GM12878 (cell line): ENCODE measurements around the gene PRKCZ. TPM values are rescaled to one million over a fixed set of nuclear protein-coding genes. Genes with fewer than 3 reads are reported as not detected.

Experiments
- ATAC-seq: fragments of 200-7000 bp; cut with Tn5 transposase; 3 replicates; pipeline ENCODE4 v1.9.1; 2020; ENCODE audit warnings: mild to moderate bottlenecking, moderate library complexity
- BruUV-seq: library from RNA; stranded (reverse); fragments of 400-500 nt; replicated peaks from 2 replicates; lab custom pipeline; 2021; lab: Mats Ljungman, UMichigan
- CTCF ChIA-PET: fragments of 300-600 bp; sonication (Branson Sonifier 250); formaldehyde crosslinking; extraction: SDS; loops from one replicate; lab custom pipeline; 2021; ENCODE audit warnings: inconsistent platforms; lab: Yijun Ruan, JAX
- POLR2A ChIA-PET: fragments of 350-600 bp; formaldehyde crosslinking; extraction: SDS; loops from one replicate; lab custom pipeline; 2021; ENCODE audit warnings: inconsistent platforms; lab: Charles Lee
- RAD21 ChIA-PET: fragments of 300-600 bp; sonication (Branson Sonifier 250); formaldehyde crosslinking; loops from one replicate; lab custom pipeline; 2023; ENCODE audit warnings: antibody characterized with exemption; ENCODE audit not compliant: unreplicated experiment; lab: Charles Lee
- SMC1A ChIA-PET: fragments of 300-600 bp; sonication (Branson Sonifier 250); formaldehyde crosslinking; loops from one replicate; lab custom pipeline; 2023; ENCODE audit not compliant: unreplicated experiment, uncharacterized antibody; lab: Charles Lee
- DNase-seq: peaks from one replicate; pipeline ENCODE4 v3.0.0-alpha.2; 2011; ENCODE audit warnings: low read depth, low spot score
- FAIRE-seq: peaks from 3 replicates; lab custom pipeline; 2011; peaks lifted over from hg19 to GRCh38; lab: Jason Lieb, UNC
- H2AFZ ChIP-seq: 2 replicates; pipeline ENCODE4 v1.6.0; 2011; ENCODE audit warnings: low read depth, low read length, control low read depth; ENCODE audit not compliant: control insufficient read depth
- H3K27ac ChIP-seq: 2 replicates; pipeline ENCODE4 v1.5.1; 2011; ENCODE audit warnings: control low read depth; ENCODE audit not compliant: control insufficient read depth, insufficient read depth
- H3K27me3 ChIP-seq, 2 experiments: replicated peaks in 1 of 2; 2 replicates each; pipeline versions ENCODE4 v1.6.0 to v1.6.1; 2011; ENCODE audit warnings: low read length in 1 of 2; ENCODE audit not compliant: control insufficient read depth in 2 of 2, insufficient read depth in 2 of 2
- H3K36me3 ChIP-seq, 2 experiments: 2 replicates each; pipeline ENCODE4 v1.5.1; 2011; ENCODE audit warnings: low read length in 1 of 2; ENCODE audit not compliant: control insufficient read depth in 2 of 2, insufficient read depth in 2 of 2
- H3K4me1 ChIP-seq: 2 replicates; pipeline ENCODE4 v1.6.1; 2011; ENCODE audit warnings: mild to moderate bottlenecking, low read length, moderate library complexity, mixed read lengths; ENCODE audit not compliant: control insufficient read depth, insufficient read depth
- H3K4me2 ChIP-seq: 2 replicates; pipeline ENCODE4 v1.6.0; 2011; ENCODE audit warnings: control low read depth; ENCODE audit not compliant: control insufficient read depth, insufficient read depth
- H3K4me3 ChIP-seq: fragments of 200-600 bp; sonication (generic); 2 replicates; pipeline ENCODE4 v1.5.1; 2016
- H3K79me2 ChIP-seq: 2 replicates; pipeline ENCODE4 v1.6.0; 2011; ENCODE audit warnings: low read length; ENCODE audit not compliant: control insufficient read depth, insufficient read depth
- H3K9ac ChIP-seq: 2 replicates; pipeline ENCODE4 v1.8.0; 2011; ENCODE audit warnings: low read length, control low read depth, mixed read lengths; ENCODE audit not compliant: control insufficient read depth, insufficient read depth
- H3K9me3 ChIP-seq: replicated peaks from 3 replicates; pipeline ENCODE4 v1.5.1; 2011; ENCODE audit warnings: mild to moderate bottlenecking, low read length; ENCODE audit not compliant: control insufficient read depth, insufficient read depth
- H4K20me1 ChIP-seq: 2 replicates; pipeline ENCODE4 v1.6.0; 2011; ENCODE audit not compliant: control insufficient read depth, insufficient read depth
- BCL3 ChIP-seq: IDR thresholded peaks from 2 replicates; pipeline ENCODE4 v1.6.1; 2011; ENCODE audit warnings: borderline replicate concordance, low read depth, mild to moderate bottlenecking, moderate library complexity, low read length; ENCODE audit not compliant: insufficient read depth, poor library complexity, severe bottlenecking
- BHLHE40 ChIP-seq, 2 experiments: fragments of 450-650 bp in 1 of 2; IDR thresholded peaks; 2 replicates each; pipeline ENCODE4 v1.6.1; 2011 to 2017; ENCODE audit warnings: low read depth in 2 of 2, borderline replicate concordance in 1 of 2, improper control_type of control experiment in 1 of 2, low read length in 1 of 2, mild to moderate bottlenecking in 1 of 2
- CHD1 ChIP-seq: IDR thresholded peaks from 2 replicates; pipeline ENCODE4 v1.6.1; 2012; ENCODE audit warnings: low read depth, low read length, improper control_type of control experiment
- IRF3 ChIP-seq: fragments of 450-650 bp; IDR thresholded peaks from 2 replicates; pipeline ENCODE4 v1.6.1; 2014; ENCODE audit warnings: mild to moderate bottlenecking
- IRF5 ChIP-seq: fragments of 450-650 bp; IDR thresholded peaks from 2 replicates; pipeline ENCODE4 v1.6.1; 2017; ENCODE audit warnings: borderline replicate concordance
- NR2C2 ChIP-seq: IDR thresholded peaks from 2 replicates; pipeline ENCODE4 v1.6.1; 2011; ENCODE audit warnings: borderline replicate concordance, low read depth; ENCODE audit not compliant: control insufficient read depth, insufficient read length
- SMAD1 ChIP-seq: fragments of 450-650 bp; IDR thresholded peaks from 2 replicates; pipeline ENCODE4 v1.6.1; 2018; ENCODE audit warnings: mild to moderate bottlenecking, low read depth; ENCODE audit not compliant: partially characterized antibody
- STAT1 ChIP-seq: fragments of 450-650 bp; conservative IDR thresholded peaks from 2 replicates; pipeline ENCODE4 v1.6.1; 2014; ENCODE audit warnings: antibody characterized with exemption, mild to moderate bottlenecking
- WRNIP1 ChIP-seq: IDR thresholded peaks from 2 replicates; pipeline ENCODE4 v1.6.1; 2011; ENCODE audit warnings: low read depth, low read length, improper control_type of control experiment, borderline replicate concordance
- ZNF274 ChIP-seq: IDR thresholded peaks from one replicate; pipeline ENCODE4 v1.8.0; 2011; ENCODE audit not compliant: insufficient read length, insufficient read depth
- WGBS: methylation state at CpG from one replicate; pipeline ENCODE4 v1.1.6; 2016; ENCODE audit warnings: low lambda C conversion rate; ENCODE audit not compliant: insufficient replicate concordance, insufficient coverage; ENCODE audit errors: missing lambda C conversion rate; 5-methylcytosine and 5-hydroxymethylcytosine counted together
- in situ Hi-C: fragments of 300-500 bp; cut with MboI; formaldehyde crosslinking; loops from 9 replicates; pipeline ENCODE4 v1.14.3; 2018; ENCODE audit warnings: mixed read lengths
- intact Hi-C: fragments of 100-400 bp; cut with micrococcal nuclease; formaldehyde crosslinking; loops from one replicate; pipeline ENCODE4 v1.14.2; 2022; ENCODE audit not compliant: unreplicated experiment
- polyA plus RNA-seq, 11 experiments: library from polyadenylated mRNA; depleted of rRNA in 4 of 11; unstranded in 6 of 11; stranded (reverse) in 5 of 11; fragments of >200 nt; fragmentation: Nextera tagmentation in 4 of 11; fragmentation: Illumina TruSeq in 1 of 11; extraction: Ambion mirVana in 4 of 11; extraction: Trizol in 1 of 11; gene quantifications; 1 replicate in 1 of 11; 2 replicates in 10 of 11; pipeline versions ENCODE4 v1.2.1 to v1.2.3, GENCODE V29; 2011 to 2016; ENCODE audit warnings: inconsistent platforms in 2 of 11, missing spikeins in 2 of 11, low read depth in 1 of 11
- total RNA-seq, 4 experiments: library from RNA; depleted of rRNA in 3 of 4; stranded (reverse); fragments of >200 nt in 3 of 4; fragmentation: Illumina TruSeq in 1 of 4; extraction: Trizol in 1 of 4; gene quantifications; 2 replicates each; pipeline versions ENCODE4 v1.2.1 to v1.2.3, GENCODE V29; 2013 to 2021
- TF ChIP-seq, protein P1 (sequence below): IDR thresholded peaks from 2 replicates; pipeline ENCODE4 v1.6.1; 2012; ENCODE audit warnings: low read length, inconsistent platforms
- TF ChIP-seq, protein P2 (sequence below): fragments of 450-650 bp; formaldehyde crosslinking; IDR thresholded peaks from 2 replicates; pipeline ENCODE4 v1.4.0; 2022; ENCODE audit warnings: mild to moderate bottlenecking, moderate library complexity

PRKCZ gene
- total and polyA plus RNA-seq, 10 of the 15 experiments (the other 5 are each of a cell fraction or from before 2014, with no cell fraction given) = 0.05 to 1.9 (median 0.64) TPM; not detected in 1

GRCh38 chr1:2143814-2144500, 93.7 kb downstream of the PRKCZ start (continued):
- TF ChIP-seq, protein P1, sequence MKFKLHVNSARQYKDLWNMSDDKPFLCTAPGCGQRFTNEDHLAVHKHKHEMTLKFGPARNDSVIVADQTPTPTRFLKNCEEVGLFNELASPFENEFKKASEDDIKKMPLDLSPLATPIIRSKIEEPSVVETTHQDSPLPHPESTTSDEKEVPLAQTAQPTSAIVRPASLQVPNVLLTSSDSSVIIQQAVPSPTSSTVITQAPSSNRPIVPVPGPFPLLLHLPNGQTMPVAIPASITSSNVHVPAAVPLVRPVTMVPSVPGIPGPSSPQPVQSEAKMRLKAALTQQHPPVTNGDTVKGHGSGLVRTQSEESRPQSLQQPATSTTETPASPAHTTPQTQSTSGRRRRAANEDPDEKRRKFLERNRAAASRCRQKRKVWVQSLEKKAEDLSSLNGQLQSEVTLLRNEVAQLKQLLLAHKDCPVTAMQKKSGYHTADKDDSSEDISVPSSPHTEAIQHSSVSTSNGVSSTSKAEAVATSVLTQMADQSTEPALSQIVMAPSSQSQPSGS = no peak

DNA sequence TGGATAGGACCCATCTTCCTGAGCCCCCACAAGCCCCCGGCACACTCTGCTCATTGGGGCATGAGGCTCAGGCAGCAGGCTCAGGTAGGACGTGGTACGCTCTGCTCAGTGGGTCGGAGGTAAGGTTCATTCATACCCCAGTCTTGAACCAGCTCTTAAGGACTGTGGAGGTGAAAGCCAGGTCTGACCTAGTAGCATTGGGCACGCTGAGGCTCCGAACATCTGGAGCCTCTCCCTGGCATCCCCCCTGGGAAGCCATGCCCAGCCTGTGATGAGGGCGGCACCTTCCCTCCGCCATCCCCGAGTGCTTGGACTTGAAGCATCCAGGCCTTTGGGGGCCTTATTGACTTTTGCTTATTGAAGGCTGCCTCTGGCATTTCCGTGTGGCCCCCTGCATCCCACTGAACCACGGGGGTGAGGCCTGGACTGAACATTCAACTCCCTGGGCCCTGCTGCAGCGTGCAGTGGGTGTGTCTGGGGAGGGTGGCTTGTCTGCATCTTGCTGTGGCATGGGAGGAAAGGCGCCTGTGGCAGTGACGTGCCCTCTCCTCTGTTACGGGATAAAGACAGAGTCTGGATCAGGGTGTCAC, 94.4 kb downstream of the PRKCZ start:
- Histone ChIP-seq H3K9ac (no peak overlapping the region), H3K4me1 (no peaks in the 10 kb centered on the region), H4K20me1 (no peaks in the 10 kb centered on the region), H3K9me3 (no peaks in the 10 kb centered on the region), H3K27me3 (no peaks in the 10 kb centered on the region), H3K79me2 (no peaks in the 10 kb centered on the region), H3K36me3 (no peaks in the 10 kb centered on the region), H2AFZ (no peak overlapping the region), H3K27ac (no peak overlapping the region), H3K4me3 (no peak overlapping the region), H3K4me2 (no peak overlapping the region)
- RAD21 ChIA-PET = no interaction called here
- CTCF ChIA-PET = no interaction called here
- intact Hi-C loops = no loop called here
- no peak for ATAC-seq
- DNase-seq = no peak
- in situ Hi-C loops = no loop called here
- FAIRE-seq = no peak
- BruUV-seq = no TSS peak
- POLR2A ChIA-PET = no interaction called here
- SMC1A ChIA-PET = no interaction called here
- 68% methylated on average over 15 of the region's 15 CpGs for WGBS
- TF ChIP-seq IRF3 (no peak), ZNF274 (no peak), CHD1 (no peak), NR2C2 (no peak), STAT1 (no peak), BCL3 (no peak), SMAD1 (no peak), BHLHE40 (IDR thresholded peaks at IDR 0.05; ENCODE audit: borderline replicate concordance in 1 of 2, low read depth in 2 of 2, low read length in 1 of 2) (no peak), IRF5 (no peak), WRNIP1 (no peak)
- TF ChIP-seq, protein P2, sequence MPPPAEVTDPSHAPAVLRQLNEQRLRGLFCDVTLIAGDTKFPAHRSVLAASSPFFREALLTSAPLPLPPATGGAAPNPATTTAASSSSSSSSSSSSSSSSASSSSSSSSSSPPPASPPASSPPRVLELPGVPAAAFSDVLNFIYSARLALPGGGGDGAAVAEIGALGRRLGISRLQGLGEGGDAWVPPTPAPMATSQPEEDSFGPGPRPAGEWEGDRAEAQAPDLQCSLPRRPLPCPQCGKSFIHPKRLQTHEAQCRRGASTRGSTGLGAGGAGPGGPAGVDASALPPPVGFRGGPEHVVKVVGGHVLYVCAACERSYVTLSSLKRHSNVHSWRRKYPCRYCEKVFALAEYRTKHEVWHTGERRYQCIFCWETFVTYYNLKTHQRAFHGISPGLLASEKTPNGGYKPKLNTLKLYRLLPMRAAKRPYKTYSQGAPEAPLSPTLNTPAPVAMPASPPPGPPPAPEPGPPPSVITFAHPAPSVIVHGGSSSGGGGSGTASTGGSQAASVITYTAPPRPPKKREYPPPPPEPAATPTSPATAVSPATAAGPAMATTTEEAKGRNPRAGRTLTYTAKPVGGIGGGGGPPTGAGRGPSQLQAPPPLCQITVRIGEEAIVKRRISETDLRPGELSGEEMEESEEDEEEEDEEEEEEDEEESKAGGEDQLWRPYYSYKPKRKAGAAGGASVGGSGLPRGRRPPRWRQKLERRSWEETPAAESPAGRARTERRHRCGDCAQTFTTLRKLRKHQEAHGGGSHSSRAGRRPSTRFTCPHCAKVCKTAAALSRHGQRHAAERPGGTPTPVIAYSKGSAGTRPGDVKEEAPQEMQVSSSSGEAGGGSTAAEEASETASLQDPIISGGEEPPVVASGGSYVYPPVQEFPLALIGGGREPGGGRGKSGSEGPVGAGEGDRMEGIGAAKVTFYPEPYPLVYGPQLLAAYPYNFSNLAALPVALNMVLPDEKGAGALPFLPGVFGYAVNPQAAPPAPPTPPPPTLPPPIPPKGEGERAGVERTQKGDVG (CRISPR knock-in tag) = no peak
